WTC11 (cell line): ENCODE measurements around the gene PSMD1. TPM values are rescaled to one million over a fixed set of nuclear protein-coding genes. Genes with fewer than 3 reads are reported as not detected.

Experiments used
- ATAC-seq: fragments of 200-7000 bp; cut with Tn5 transposase; 2 replicates; pipeline ENCODE4 v1.10.0; 2021; ENCODE audit warnings: mild to moderate bottlenecking, moderate library complexity
- Bru-seq: library from RNA; stranded (reverse); fragments of 400-500 nt; gene quantifications from one replicate; lab custom pipeline; 2021; lab: Mats Ljungman, UMichigan
- CTCF ChIA-PET: fragments of 300-600 bp; sonication (Branson Sonifier 250); formaldehyde crosslinking; loops from one replicate; lab custom pipeline; 2021; ENCODE audit warnings: antibody characterized with exemption; lab: Charles Lee
- POLR2A ChIA-PET: fragments of 350-600 bp; sonication (Branson Sonifier 250); formaldehyde crosslinking; loops from one replicate; lab custom pipeline; 2021; ENCODE audit warnings: antibody characterized with exemption; lab: Charles Lee
- DNase-seq: peaks from one replicate; pipeline ENCODE4 v3.0.0; 2021; ENCODE audit warnings: low spot score
- H3K27ac Mint-ChIP-seq: 2 replicates; pipeline ENCODE4 v1.8.0; 2021; ENCODE audit warnings: mixed read lengths
- H3K27me3 Mint-ChIP-seq: 2 replicates; pipeline ENCODE4 v1.8.0; 2021; ENCODE audit warnings: low read depth, mild to moderate bottlenecking, moderate library complexity, mixed read lengths
- H3K36me3 Mint-ChIP-seq: 2 replicates; pipeline ENCODE4 v1.8.0; 2021; ENCODE audit warnings: mixed read lengths
- H3K4me1 Mint-ChIP-seq: 2 replicates; pipeline ENCODE4 v1.8.0; 2022; ENCODE audit warnings: mixed read lengths
- H3K4me3 Mint-ChIP-seq: 2 replicates; pipeline ENCODE4 v1.8.0; 2021; ENCODE audit warnings: mild to moderate bottlenecking, moderate library complexity, mixed read lengths
- H3K9me3 Mint-ChIP-seq: 2 replicates; pipeline ENCODE4 v1.8.0; 2021; ENCODE audit warnings: mixed read lengths
- CBFB ChIP-seq: sonication (generic); formaldehyde crosslinking; IDR thresholded peaks from 2 replicates; pipeline ENCODE4 v1.8.1; 2022; ENCODE audit warnings: mild to moderate bottlenecking, low read depth, missing genetic modification reagents
- CREM ChIP-seq: sonication (generic); formaldehyde crosslinking; IDR thresholded peaks from 2 replicates; pipeline ENCODE4 v1.8.1; 2022; ENCODE audit warnings: mild to moderate bottlenecking, missing genetic modification reagents, moderate library complexity
- CTCF ChIP-seq: fragments of 200-600 bp; IDR thresholded peaks from 2 replicates; pipeline ENCODE4 v1.8.0; 2022; ENCODE audit warnings: antibody characterized with exemption
- ETV6 ChIP-seq: sonication (generic); formaldehyde crosslinking; IDR thresholded peaks from 2 replicates; pipeline ENCODE4 v1.8.1; 2022; ENCODE audit warnings: mild to moderate bottlenecking, missing genetic modification reagents
- FOXJ3 ChIP-seq: sonication (generic); formaldehyde crosslinking; IDR thresholded peaks from 2 replicates; pipeline ENCODE4 v1.9.0; 2021; ENCODE audit warnings: missing genetic modification reagents, mild to moderate bottlenecking, borderline replicate concordance
- FOXK1 ChIP-seq: sonication (generic); formaldehyde crosslinking; IDR thresholded peaks from 2 replicates; pipeline ENCODE4 v1.8.0; 2022; ENCODE audit warnings: mild to moderate bottlenecking, moderate library complexity, missing genetic modification reagents
- GRHL2 ChIP-seq: fragments of 250-450 bp; sonication (Bioruptor Pico); IDR thresholded peaks from 2 replicates; pipeline ENCODE4 v1.8.0; 2022; ENCODE audit warnings: mild to moderate bottlenecking, moderate library complexity; ENCODE audit not compliant: insufficient replicate concordance, severe bottlenecking
- JUN ChIP-seq: sonication (generic); formaldehyde crosslinking; IDR thresholded peaks from 2 replicates; pipeline ENCODE4 v1.8.0; 2023; ENCODE audit warnings: mild to moderate bottlenecking, missing genetic modification reagents
- KAT7 ChIP-seq: sonication (generic); formaldehyde crosslinking; IDR thresholded peaks from 2 replicates; pipeline ENCODE4 v1.8.1; 2023; ENCODE audit warnings: missing genetic modification reagents, mild to moderate bottlenecking, borderline replicate concordance
- MAX ChIP-seq: sonication (generic); formaldehyde crosslinking; IDR thresholded peaks from 2 replicates; pipeline ENCODE4 v1.8.0; 2022; ENCODE audit warnings: mild to moderate bottlenecking, missing genetic modification reagents
- NFE2L1 ChIP-seq: sonication (generic); formaldehyde crosslinking; IDR thresholded peaks from 2 replicates; pipeline ENCODE4 v1.8.1; 2023; ENCODE audit warnings: missing genetic modification reagents
- NR2C2 ChIP-seq: sonication (generic); formaldehyde crosslinking; IDR thresholded peaks from 2 replicates; pipeline ENCODE4 v1.8.0; 2022; ENCODE audit warnings: mild to moderate bottlenecking, missing genetic modification reagents
- SMAD4 ChIP-seq: sonication (generic); formaldehyde crosslinking; IDR thresholded peaks from 2 replicates; pipeline ENCODE4 v1.8.0; 2022; ENCODE audit warnings: mild to moderate bottlenecking, missing genetic modification reagents
- SOX15 ChIP-seq: fragments of 250-450 bp; sonication (Bioruptor Pico); IDR thresholded peaks from 2 replicates; pipeline ENCODE4 v1.9.0; 2021; ENCODE audit warnings: mild to moderate bottlenecking
- SP1 ChIP-seq: sonication (generic); formaldehyde crosslinking; conservative IDR thresholded peaks from 2 replicates; pipeline ENCODE4 v1.8.1; 2022; ENCODE audit warnings: missing genetic modification reagents
- TEAD1 ChIP-seq: sonication (generic); formaldehyde crosslinking; IDR thresholded peaks from 2 replicates; pipeline ENCODE4 v1.8.0; 2022; ENCODE audit warnings: mild to moderate bottlenecking, missing genetic modification reagents
- long read RNA-seq, 3 experiments: library from RNA in 1 of 3; library from capped mRNA in 1 of 3; library from polyadenylated mRNA in 1 of 3; unstranded in 2 of 3; stranded (forward) in 1 of 3; transcript quantifications; one replicate each; pipeline ENCODE4 v2.0.0, GENCODE V29; 2021
- total RNA-seq: library from RNA; stranded (reverse); gene quantifications from 3 replicates; pipeline ENCODE4 v1.2.3, GENCODE V29; 2021
- TF ChIP-seq, protein P1 (sequence below): sonication (generic); formaldehyde crosslinking; IDR thresholded peaks from 2 replicates; pipeline ENCODE4 v1.8.1; 2022; ENCODE audit warnings: mild to moderate bottlenecking, moderate library complexity, missing genetic modification reagents
- TF ChIP-seq, protein P2 (sequence below): sonication (generic); formaldehyde crosslinking; IDR thresholded peaks from 2 replicates; pipeline ENCODE4 v1.8.0; 2022; ENCODE audit warnings: mild to moderate bottlenecking, missing genetic modification reagents
- TF ChIP-seq, protein P3 (sequence below): sonication (generic); formaldehyde crosslinking; IDR thresholded peaks from 2 replicates; pipeline ENCODE4 v1.8.1; 2022; ENCODE audit warnings: mild to moderate bottlenecking, missing genetic modification reagents, moderate library complexity, borderline replicate concordance
- TF ChIP-seq, protein P4 (sequence below): sonication (generic); formaldehyde crosslinking; IDR thresholded peaks from 2 replicates; pipeline ENCODE4 v1.8.0; 2022; ENCODE audit warnings: mild to moderate bottlenecking, missing genetic modification reagents
- TF ChIP-seq, protein P5 (sequence below): sonication (generic); formaldehyde crosslinking; conservative IDR thresholded peaks from 2 replicates; pipeline ENCODE4 v1.8.1; 2022; ENCODE audit warnings: mild to moderate bottlenecking, missing genetic modification reagents

Gene PSMD1
- total RNA-seq, result 140 to 163 TPM (median 148 TPM) in 3 replicates
- percentile 91 among the genes with signal in this experiment for Bru-seq, nascent RNA
- long read RNA-seq, experiment 1, transcript PSMD1-201 (25 exons, 3,326 nt), result major isoform, 1,015 of 1,151 reads
- long read RNA-seq, experiment 1, partial matches to known transcripts, result 86 of 1,151 reads
- long read RNA-seq, experiment 1, other reads (novel, unspliced or antisense), result 48 of 1,151 reads
- long read RNA-seq, experiment 2, transcript PSMD1-201 (25 exons, 3,326 nt), result major isoform, 77 of 173 reads
- long read RNA-seq, experiment 2, partial matches to known transcripts, result 68 of 173 reads
- long read RNA-seq, experiment 2, other reads (novel, unspliced or antisense), result 24 of 173 reads
- long read RNA-seq, experiment 3, transcript PSMD1-201 (25 exons, 3,326 nt), result major isoform, 165 of 286 reads
- long read RNA-seq, experiment 3, partial matches to known transcripts, result 108 of 286 reads
- long read RNA-seq, experiment 3, other reads (novel, unspliced or antisense), result 13 of 286 reads

DNA sequence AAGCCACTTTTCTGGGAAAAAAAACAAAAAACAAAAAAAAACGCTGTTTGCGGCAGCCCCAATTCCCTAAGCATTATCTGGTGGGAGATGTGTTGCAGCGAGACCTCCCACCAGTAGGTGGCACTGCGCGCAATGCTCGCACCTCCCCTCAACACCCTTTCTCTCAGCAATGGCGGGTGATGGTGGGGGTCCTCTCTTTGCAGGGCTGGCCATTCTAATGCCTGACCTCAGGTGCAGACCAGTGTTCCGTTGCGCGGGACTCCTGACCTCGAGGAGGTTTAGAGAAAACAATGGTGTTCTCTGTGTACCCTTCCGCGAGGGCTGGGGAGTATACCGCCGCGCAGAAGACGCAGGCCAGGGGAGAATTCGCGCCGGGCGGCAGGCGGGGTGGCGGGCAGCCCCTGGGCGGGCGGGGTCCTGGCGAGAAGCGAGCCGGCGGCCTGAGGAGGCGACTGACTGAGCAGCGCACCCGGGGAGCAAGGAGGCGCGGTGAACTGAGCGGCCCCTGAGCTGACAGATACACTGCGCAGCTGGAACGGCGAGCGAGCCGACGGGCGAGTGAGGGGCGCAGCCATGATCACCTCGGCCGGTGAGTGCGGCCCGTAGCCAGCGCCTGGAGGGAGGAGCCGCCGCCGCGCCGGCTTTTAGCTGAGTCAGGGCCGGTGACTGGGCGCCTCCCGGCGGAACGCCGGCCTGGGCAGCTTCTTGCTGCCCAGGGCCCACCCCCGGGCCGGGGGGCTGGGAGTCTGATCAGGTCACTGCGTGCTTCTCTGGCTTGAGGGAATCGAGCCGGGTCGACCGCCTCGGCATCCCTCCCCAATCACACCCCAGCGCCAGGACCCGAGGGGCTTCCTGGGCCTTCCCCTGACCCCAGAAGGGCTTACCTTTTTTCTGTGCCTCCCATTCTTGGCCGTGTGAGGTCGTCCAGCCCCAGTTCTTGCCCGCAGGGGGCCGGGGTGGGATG lies at the start of gene PSMD1:
Gene PSMD1, plus strand, starts transcription at position 415 of the 964 bp plus-strand sequence. Its CDS starts 159 bp downstream, at position 574.
- POLR2A ChIA-PET, result interaction anchor here (0.5 to 0.6 kb wide), 2 partner anchors 225 to 488 kb away, joined by 3 to 4 read pairs; no protein-coding TSS in a partner anchor
- H3K4me3 Mint-ChIP-seq, result peak within 1 kb of the TSS; percentile 87
- TF ChIP-seq SOX15 (CRISPR knock-in tag), result no peak
- TF ChIP-seq, protein P1, sequence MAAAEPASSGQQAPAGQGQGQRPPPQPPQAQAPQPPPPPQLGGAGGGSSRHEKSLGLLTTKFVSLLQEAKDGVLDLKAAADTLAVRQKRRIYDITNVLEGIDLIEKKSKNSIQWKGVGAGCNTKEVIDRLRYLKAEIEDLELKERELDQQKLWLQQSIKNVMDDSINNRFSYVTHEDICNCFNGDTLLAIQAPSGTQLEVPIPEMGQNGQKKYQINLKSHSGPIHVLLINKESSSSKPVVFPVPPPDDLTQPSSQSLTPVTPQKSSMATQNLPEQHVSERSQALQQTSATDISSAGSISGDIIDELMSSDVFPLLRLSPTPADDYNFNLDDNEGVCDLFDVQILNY (CRISPR knock-in tag), result 0 out of 2 replicates have a peak, but pooled peaks have one; percentile 28
- no peak for TF ChIP-seq ETV6
- no peak for TF ChIP-seq JUN
- no peak for TF ChIP-seq FOXJ3 (CRISPR knock-in tag)
- peak; percentile 61; the same call in 1 of the 2 replicates for TF ChIP-seq MAX (CRISPR knock-in tag)
- TF ChIP-seq, protein P2, sequence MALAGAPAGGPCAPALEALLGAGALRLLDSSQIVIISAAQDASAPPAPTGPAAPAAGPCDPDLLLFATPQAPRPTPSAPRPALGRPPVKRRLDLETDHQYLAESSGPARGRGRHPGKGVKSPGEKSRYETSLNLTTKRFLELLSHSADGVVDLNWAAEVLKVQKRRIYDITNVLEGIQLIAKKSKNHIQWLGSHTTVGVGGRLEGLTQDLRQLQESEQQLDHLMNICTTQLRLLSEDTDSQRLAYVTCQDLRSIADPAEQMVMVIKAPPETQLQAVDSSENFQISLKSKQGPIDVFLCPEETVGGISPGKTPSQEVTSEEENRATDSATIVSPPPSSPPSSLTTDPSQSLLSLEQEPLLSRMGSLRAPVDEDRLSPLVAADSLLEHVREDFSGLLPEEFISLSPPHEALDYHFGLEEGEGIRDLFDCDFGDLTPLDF (CRISPR knock-in tag), result no peak
- peak; percentile 88 for TF ChIP-seq CTCF
- TF ChIP-seq, protein P3, sequence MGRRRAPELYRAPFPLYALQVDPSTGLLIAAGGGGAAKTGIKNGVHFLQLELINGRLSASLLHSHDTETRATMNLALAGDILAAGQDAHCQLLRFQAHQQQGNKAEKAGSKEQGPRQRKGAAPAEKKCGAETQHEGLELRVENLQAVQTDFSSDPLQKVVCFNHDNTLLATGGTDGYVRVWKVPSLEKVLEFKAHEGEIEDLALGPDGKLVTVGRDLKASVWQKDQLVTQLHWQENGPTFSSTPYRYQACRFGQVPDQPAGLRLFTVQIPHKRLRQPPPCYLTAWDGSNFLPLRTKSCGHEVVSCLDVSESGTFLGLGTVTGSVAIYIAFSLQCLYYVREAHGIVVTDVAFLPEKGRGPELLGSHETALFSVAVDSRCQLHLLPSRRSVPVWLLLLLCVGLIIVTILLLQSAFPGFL (CRISPR knock-in tag), result peak; percentile 75; the same call in 1 of the 2 replicates
- TF ChIP-seq GRHL2, result no peak
- TF ChIP-seq CBFB (CRISPR knock-in tag), result 0 out of 2 replicates have a peak, but pooled peaks have one; percentile 12
- peak; percentile 56; the same call in 1 of the 2 replicates for TF ChIP-seq TEAD1 (CRISPR knock-in tag)
- TF ChIP-seq SMAD4 (CRISPR knock-in tag), result no peak
- TF ChIP-seq NFE2L1 (CRISPR knock-in tag), result peak; percentile 70
- peak; percentile 81; the same call in 1 of the 2 replicates for TF ChIP-seq KAT7
- TF ChIP-seq, protein P4, sequence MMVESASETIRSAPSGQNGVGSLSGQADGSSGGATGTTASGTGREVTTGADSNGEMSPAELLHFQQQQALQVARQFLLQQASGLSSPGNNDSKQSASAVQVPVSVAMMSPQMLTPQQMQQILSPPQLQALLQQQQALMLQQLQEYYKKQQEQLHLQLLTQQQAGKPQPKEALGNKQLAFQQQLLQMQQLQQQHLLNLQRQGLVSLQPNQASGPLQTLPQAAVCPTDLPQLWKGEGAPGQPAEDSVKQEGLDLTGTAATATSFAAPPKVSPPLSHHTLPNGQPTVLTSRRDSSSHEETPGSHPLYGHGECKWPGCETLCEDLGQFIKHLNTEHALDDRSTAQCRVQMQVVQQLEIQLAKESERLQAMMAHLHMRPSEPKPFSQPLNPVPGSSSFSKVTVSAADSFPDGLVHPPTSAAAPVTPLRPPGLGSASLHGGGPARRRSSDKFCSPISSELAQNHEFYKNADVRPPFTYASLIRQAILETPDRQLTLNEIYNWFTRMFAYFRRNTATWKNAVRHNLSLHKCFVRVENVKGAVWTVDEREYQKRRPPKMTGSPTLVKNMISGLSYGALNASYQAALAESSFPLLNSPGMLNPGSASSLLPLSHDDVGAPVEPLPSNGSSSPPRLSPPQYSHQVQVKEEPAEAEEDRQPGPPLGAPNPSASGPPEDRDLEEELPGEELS (CRISPR knock-in tag), result 0 out of 2 replicates have a peak, but pooled peaks have one; percentile 21
- TF ChIP-seq, protein P5, sequence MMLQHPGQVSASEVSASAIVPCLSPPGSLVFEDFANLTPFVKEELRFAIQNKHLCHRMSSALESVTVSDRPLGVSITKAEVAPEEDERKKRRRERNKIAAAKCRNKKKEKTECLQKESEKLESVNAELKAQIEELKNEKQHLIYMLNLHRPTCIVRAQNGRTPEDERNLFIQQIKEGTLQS (CRISPR knock-in tag), result no peak
- peak; percentile 73; the same call in 1 of the 2 replicates for TF ChIP-seq FOXK1 (CRISPR knock-in tag)
- no peak for TF ChIP-seq NR2C2 (CRISPR knock-in tag)
- TF ChIP-seq CREM (CRISPR knock-in tag), result no peak
- peak; percentile 61; the same call in 1 of the 2 replicates for TF ChIP-seq SP1 (CRISPR knock-in tag)
- ATAC-seq (peak; percentile 69), DNase-seq (peak; percentile 95)
- H3K9me3 Mint-ChIP-seq, result no peaks in the 10 kb centered on the region
- H3K27ac Mint-ChIP-seq, result peak within 1 kb of the TSS; percentile 100
- CTCF ChIA-PET, result interaction anchor here (0.6 to 1.8 kb wide), 7 partner anchors 26 to 621 kb away, joined by 3 to 5 read pairs (median 3); partner anchors contain the start of gene SPATA3
- peaks cover 8% of the 10 kb centered on the region for H3K36me3 Mint-ChIP-seq
- H3K4me1 Mint-ChIP-seq, result peaks cover 23% of the 10 kb centered on the region
- peaks cover 35% of the 10 kb centered on the region for H3K27me3 Mint-ChIP-seq
